Rectal smooth muscle tissue (tissue), 1 donor: ENCODE measurements around the gene CHI3L2.

ENCODE experiments used
- H3K27ac ChIP-seq: one replicate; pipeline ENCODE4 v1.7.0; 2013; ENCODE audit warnings: low read depth, low read length, inconsistent platforms
- H3K27me3 ChIP-seq: one replicate; pipeline ENCODE4 v1.7.0; 2013; ENCODE audit warnings: low read length; ENCODE audit not compliant: control insufficient read depth, insufficient read depth
- H3K36me3 ChIP-seq: one replicate; pipeline ENCODE4 v1.7.0; 2013; ENCODE audit warnings: low read length; ENCODE audit not compliant: control insufficient read depth, insufficient read depth
- H3K4me1 ChIP-seq: one replicate; pipeline ENCODE4 v1.7.0; 2013; ENCODE audit warnings: low read length; ENCODE audit not compliant: control insufficient read depth, insufficient read depth
- H3K4me3 ChIP-seq: one replicate; pipeline ENCODE4 v1.7.0; 2013; ENCODE audit warnings: low read length
- H3K9ac ChIP-seq: one replicate; pipeline ENCODE4 v1.7.0; 2013; ENCODE audit warnings: low read length

Gene CHI3L2

DNA sequence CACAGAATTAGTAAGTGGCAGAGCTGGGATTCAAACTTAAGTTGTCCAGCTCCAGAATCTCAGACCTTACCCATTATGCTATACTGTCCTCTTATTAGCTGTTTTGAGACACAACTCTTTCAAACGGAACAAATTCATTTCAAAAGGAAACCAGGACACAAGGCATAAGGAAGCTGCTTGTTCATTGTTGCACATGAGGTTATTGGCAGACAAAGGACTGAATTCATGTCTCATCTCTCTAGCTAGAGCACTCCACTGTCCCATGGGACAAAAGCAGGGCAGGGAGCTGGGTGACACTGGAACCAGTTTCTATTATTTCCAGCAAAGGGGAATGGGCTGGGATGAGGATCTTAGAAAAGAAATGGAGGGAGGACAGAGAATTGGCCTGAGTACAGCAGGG is 26.4 kb downstream of the CHI3L2 start:
- Histone ChIP-seq H3K36me3 (no peaks in the 10 kb centered on the region), H3K27me3 (no peaks in the 10 kb centered on the region)

GRCh38 chr1:111256988-111257658 is 29.6 kb downstream of the CHI3L2 start:
- Histone ChIP-seq H3K36me3 (no peaks in the 10 kb centered on the region), H3K4me3 (no peak overlapping the region), H3K27me3 (no peaks in the 10 kb centered on the region), H3K4me1 (no peaks in the 10 kb centered on the region), H3K27ac (no peak overlapping the region), H3K9ac (no peak overlapping the region)

More for the DNA sequence above, 26.4 kb downstream of the CHI3L2 start:
- Histone ChIP-seq H3K4me3 (no peak overlapping the region), H3K9ac (no peak overlapping the region), H3K4me1 (no peaks in the 10 kb centered on the region), H3K27ac (no peak overlapping the region)

- Histone ChIP-seq H3K36me3 (no peaks in the 10 kb centered on the region), H3K4me1 (no peaks in the 10 kb centered on the region), H3K4me3 (no peak overlapping the region), H3K9ac (no peak overlapping the region), H3K27ac (no peak overlapping the region), H3K27me3 (peaks cover 4% of the 10 kb centered on the region)
Measured at GRCh38 chr1:111267801-111268508, 40.4 kb downstream of the CHI3L2 start.

- no peak overlapping the region for H3K9ac ChIP-seq
- no peaks in the 10 kb centered on the region for H3K36me3 ChIP-seq
- H3K27me3 ChIP-seq: peaks cover 4% of the 10 kb centered on the region
- H3K4me1 ChIP-seq: no peaks in the 10 kb centered on the region
- H3K4me3 ChIP-seq: no peak overlapping the region
- H3K27ac ChIP-seq: no peak overlapping the region
Measured at GRCh38 chr1:111269825-111270406, 42.4 kb downstream of the CHI3L2 start.

- H3K36me3 ChIP-seq: no peaks in the 10 kb centered on the region
- H3K27me3 ChIP-seq: peaks cover 4% of the 10 kb centered on the region
- no peaks in the 10 kb centered on the region for H3K4me1 ChIP-seq
- no peak overlapping the region for H3K9ac ChIP-seq
- no peak overlapping the region for H3K4me3 ChIP-seq
- H3K27ac ChIP-seq: no peak overlapping the region
Measured at GRCh38 chr1:111270771-111271463, 43.4 kb downstream of the CHI3L2 start.

DNA sequence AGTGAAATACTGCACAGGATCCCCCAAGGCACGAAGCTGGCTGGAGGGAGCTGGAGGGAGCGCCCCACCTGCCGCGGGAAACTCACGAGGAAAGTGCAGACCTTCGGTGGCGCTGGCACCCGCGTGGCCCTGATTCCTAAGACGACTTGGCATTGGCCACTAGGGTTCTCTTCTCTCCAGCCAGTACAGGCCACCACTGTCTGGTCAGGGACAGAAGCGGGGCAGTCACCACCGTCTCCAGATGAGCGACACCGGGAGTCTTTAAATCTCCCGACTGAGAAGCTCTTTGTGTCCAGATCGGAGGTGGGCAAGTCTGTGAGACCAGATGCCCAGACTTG is 43.9 kb downstream of the CHI3L2 start:
- H3K9ac ChIP-seq: no peak overlapping the region
- H3K36me3 ChIP-seq: no peaks in the 10 kb centered on the region
- no peak overlapping the region for H3K27ac ChIP-seq
- no peak overlapping the region for H3K4me3 ChIP-seq
- no peaks in the 10 kb centered on the region for H3K4me1 ChIP-seq
- H3K27me3 ChIP-seq: peaks cover 4% of the 10 kb centered on the region

DNA sequence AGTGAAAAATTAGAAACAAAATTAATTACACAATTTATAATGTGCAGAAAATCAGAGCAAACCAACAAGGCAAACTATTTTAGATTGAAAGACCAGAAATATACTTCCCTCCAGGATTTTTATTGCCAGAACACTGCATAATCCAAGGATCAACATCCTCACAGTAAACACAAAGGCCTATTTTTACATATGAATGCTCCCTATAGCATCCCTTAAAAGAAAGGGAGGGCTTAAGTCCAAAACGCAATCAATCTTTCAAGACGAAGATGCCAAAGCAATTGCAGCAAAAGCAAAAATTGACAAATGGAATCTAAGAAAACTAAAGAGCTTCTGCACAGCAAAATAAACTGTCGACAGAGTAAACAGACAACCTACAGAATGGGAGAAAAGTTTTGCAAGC is 44.6 kb downstream of the CHI3L2 start:
- Histone ChIP-seq H3K9ac (no peak overlapping the region), H3K27ac (no peak overlapping the region), H3K36me3 (no peaks in the 10 kb centered on the region), H3K4me1 (no peaks in the 10 kb centered on the region), H3K27me3 (peaks cover 4% of the 10 kb centered on the region), H3K4me3 (no peak overlapping the region)

GRCh38 chr1:111274653-111275052 is 47.1 kb downstream of the CHI3L2 start:
- Histone ChIP-seq H3K27ac (no peak overlapping the region), H3K4me1 (no peaks in the 10 kb centered on the region)

GRCh38 chr1:111275079-111275478 is 47.6 kb downstream of the CHI3L2 start:
- H3K9ac ChIP-seq: no peak overlapping the region
- no peak overlapping the region for H3K4me3 ChIP-seq
- H3K27me3 ChIP-seq: peaks cover 4% of the 10 kb centered on the region
- no peaks in the 10 kb centered on the region for H3K36me3 ChIP-seq
- H3K4me1 ChIP-seq: no peaks in the 10 kb centered on the region
- no peak overlapping the region for H3K27ac ChIP-seq

More at GRCh38 chr1:111274653-111275052, 47.1 kb downstream of the CHI3L2 start:
- H3K36me3 ChIP-seq: no peaks in the 10 kb centered on the region
- peaks cover 4% of the 10 kb centered on the region for H3K27me3 ChIP-seq
- H3K9ac ChIP-seq: no peak overlapping the region
- H3K4me3 ChIP-seq: no peak overlapping the region

DNA sequence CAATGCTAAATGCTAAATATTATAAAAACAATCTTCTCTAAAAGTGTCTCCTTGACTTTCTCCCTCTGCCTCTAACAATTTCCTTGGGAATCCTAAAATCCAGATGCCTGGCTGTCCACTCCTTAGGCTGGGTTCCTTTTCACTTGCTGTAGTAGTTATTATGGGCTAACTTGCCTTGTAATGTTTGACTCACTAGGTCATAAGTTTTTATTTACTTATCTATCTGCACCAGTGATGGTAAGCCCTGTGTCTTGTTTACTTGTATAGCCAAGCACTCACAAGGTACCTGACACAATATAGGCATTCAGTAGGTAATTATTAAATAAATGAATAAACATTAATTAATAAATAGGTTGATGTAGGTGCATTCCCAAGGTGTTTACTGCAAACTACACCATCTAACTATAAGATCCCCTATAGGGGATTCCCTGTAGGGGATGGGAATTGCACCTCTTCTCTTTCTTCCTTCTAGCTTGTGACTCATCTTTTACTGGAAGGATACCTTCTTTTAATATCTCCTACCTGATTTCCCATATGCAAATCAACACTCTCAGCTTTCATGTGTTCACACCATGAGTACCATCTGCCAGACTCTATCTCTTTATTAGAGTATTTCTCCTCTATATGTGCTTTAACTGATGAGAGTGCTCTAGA is 48.4 kb downstream of the CHI3L2 start:
- peaks cover 4% of the 10 kb centered on the region for H3K27me3 ChIP-seq

DNA sequence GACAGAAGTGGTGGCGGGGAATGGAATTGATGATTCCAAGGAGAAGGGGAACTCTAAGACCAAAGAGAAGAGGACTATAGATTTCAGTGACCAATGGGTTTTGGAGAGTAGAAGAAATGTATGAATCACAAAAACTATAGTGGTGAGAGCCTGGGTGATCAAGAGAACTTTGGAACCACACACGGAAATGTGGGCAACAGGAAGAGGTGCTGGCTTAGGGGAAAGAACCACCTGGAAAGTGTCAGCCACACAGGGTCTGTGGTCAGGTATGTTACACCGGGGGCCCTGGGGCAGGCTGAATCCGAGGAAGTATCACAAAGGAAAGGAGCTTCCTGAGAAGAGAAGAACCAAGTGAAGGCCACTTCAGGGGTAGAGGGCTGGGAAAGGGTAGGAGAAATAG is 51.6 kb downstream of the CHI3L2 start:
- no peak overlapping the region for H3K9ac ChIP-seq
- H3K4me3 ChIP-seq: no peak overlapping the region
- no peaks in the 10 kb centered on the region for H3K4me1 ChIP-seq
- no peaks in the 10 kb centered on the region for H3K36me3 ChIP-seq
- no peaks in the 10 kb centered on the region for H3K27me3 ChIP-seq
- no peak overlapping the region for H3K27ac ChIP-seq

More for the DNA sequence above, 48.4 kb downstream of the CHI3L2 start:
- Histone ChIP-seq H3K4me1 (no peaks in the 10 kb centered on the region), H3K27ac (no peak overlapping the region), H3K4me3 (no peak overlapping the region), H3K9ac (no peak overlapping the region), H3K36me3 (no peaks in the 10 kb centered on the region)

- H3K36me3 ChIP-seq: no peaks in the 10 kb centered on the region
- no peaks in the 10 kb centered on the region for H3K27me3 ChIP-seq
- no peaks in the 10 kb centered on the region for H3K4me1 ChIP-seq
- no peak overlapping the region for H3K9ac ChIP-seq
- H3K27ac ChIP-seq: no peak overlapping the region
- no peak overlapping the region for H3K4me3 ChIP-seq
Measured at GRCh38 chr1:111280267-111280666, 52.8 kb downstream of the CHI3L2 start.
